ENCODE data around the gene RBM25.

- TF ChIP-seq POLR2A (IDR thresholded peaks at IDR 0.05) (no peak), CTCF (IDR thresholded peaks at IDR 0.05) (no peak)
These were observed 32.7 kb downstream of the RBM25 start for GRCh38 chr14:73091044-73091443.
